Measurements from ENCODE around the gene MST1R. TPM values are rescaled to one million over a fixed set of nuclear protein-coding genes. Genes with fewer than 3 reads are reported as not detected.

MST1R gene
- total RNA-seq, 2 donors from 2014 or later = 6.8 to 11.2 TPM

- H3K4me3 ChIP-seq (ENCODE audit: low read length) = no peak overlapping the region
- H3K27ac Mint-ChIP-seq = no peak overlapping the region
- peaks cover 8% of the 10 kb centered on the region for H3K4me1 Mint-ChIP-seq
- H3K9me3 ChIP-seq (ENCODE audit: control insufficient read depth, low read length) = no peaks in the 10 kb centered on the region
- peaks cover 10% of the 10 kb centered on the region for H3K4me1 ChIP-seq (ENCODE audit: control insufficient read depth, insufficient read depth, low read length)
- no peak overlapping the region for H3K27ac ChIP-seq (ENCODE audit: low read depth, low read length)
- 87 to 90% methylated on average over 4 to 5 of the region's 5 CpGs for WGBS, 2 experiments (ENCODE audit: insufficient coverage in 1 of 2, insufficient read length in 1 of 2)
- no peaks in the 10 kb centered on the region for H3K36me3 ChIP-seq (ENCODE audit: control insufficient read depth, insufficient read depth, low read length)
- H3K4me3 Mint-ChIP-seq = no peak overlapping the region
- H3K27me3 Mint-ChIP-seq (ENCODE audit: insufficient read depth) = peaks cover 13% of the 10 kb centered on the region
- H3K27me3 ChIP-seq (ENCODE audit: control insufficient read depth, insufficient read depth, low read length, poor library complexity, severe bottlenecking) = peaks cover 1% of the 10 kb centered on the region
- no peaks in the 10 kb centered on the region for H3K36me3 Mint-ChIP-seq (ENCODE audit: low read depth)
- H3K9ac ChIP-seq (ENCODE audit: extremely low read depth, low read length, poor library complexity, severe bottlenecking) = no peak overlapping the region
- H3K9me3 Mint-ChIP-seq = no peaks in the 10 kb centered on the region
- TF ChIP-seq CTCF (conservative IDR thresholded peaks at IDR 0.05) = no peak
- DNase-seq = no peak
Measured at GRCh38 chr3:49876567-49876966, 27.1 kb downstream of the MST1R start.

GRCh38 chr3:49873623-49874022 lies 30.1 kb downstream of the MST1R start:
- H3K36me3 ChIP-seq (ENCODE audit: control insufficient read depth, insufficient read depth, low read length) = no peaks in the 10 kb centered on the region
- 89 to 91% methylated on average over 3 to 8 of the region's 8 CpGs for WGBS, 2 experiments (ENCODE audit: insufficient coverage in 1 of 2, insufficient read length in 1 of 2)
- no peaks in the 10 kb centered on the region for H3K4me1 ChIP-seq (ENCODE audit: control insufficient read depth, insufficient read depth, low read length)
- Mint-ChIP-seq H3K9me3 (no peaks in the 10 kb centered on the region), H3K27ac (no peak overlapping the region), H3K36me3 (ENCODE audit: low read depth) (no peaks in the 10 kb centered on the region), H3K4me3 (no peak overlapping the region), H3K27me3 (ENCODE audit: insufficient read depth) (peaks cover 38% of the 10 kb centered on the region), H3K4me1 (no peaks in the 10 kb centered on the region)
- H3K9me3 ChIP-seq (ENCODE audit: control insufficient read depth, low read length) = no peaks in the 10 kb centered on the region
- TF ChIP-seq CTCF (conservative IDR thresholded peaks at IDR 0.05) = no peak
- peaks cover 31% of the 10 kb centered on the region for H3K27me3 ChIP-seq (ENCODE audit: control insufficient read depth, insufficient read depth, low read length, poor library complexity, severe bottlenecking)
- H3K4me3 ChIP-seq (ENCODE audit: low read length) = no peak overlapping the region
- no peak overlapping the region for H3K9ac ChIP-seq (ENCODE audit: extremely low read depth, low read length, poor library complexity, severe bottlenecking)
- no peak overlapping the region for H3K27ac ChIP-seq (ENCODE audit: low read depth, low read length)
- DNase-seq = no peak

- no peak for DNase-seq
- Mint-ChIP-seq H3K27me3 (ENCODE audit: insufficient read depth) (peaks cover 46% of the 10 kb centered on the region), H3K4me3 (no peak overlapping the region), H3K27ac (no peak overlapping the region), H3K4me1 (no peaks in the 10 kb centered on the region), H3K9me3 (no peaks in the 10 kb centered on the region), H3K36me3 (ENCODE audit: low read depth) (no peaks in the 10 kb centered on the region)
- Histone ChIP-seq H3K36me3 (ENCODE audit: control insufficient read depth, insufficient read depth, low read length) (no peaks in the 10 kb centered on the region), H3K27me3 (ENCODE audit: control insufficient read depth, insufficient read depth, low read length, poor library complexity, severe bottlenecking) (peaks cover 39% of the 10 kb centered on the region), H3K9me3 (ENCODE audit: control insufficient read depth, low read length) (no peaks in the 10 kb centered on the region), H3K4me3 (ENCODE audit: low read length) (no peak overlapping the region), H3K27ac (ENCODE audit: low read depth, low read length) (no peak overlapping the region), H3K4me1 (ENCODE audit: control insufficient read depth, insufficient read depth, low read length) (no peaks in the 10 kb centered on the region), H3K9ac (ENCODE audit: extremely low read depth, low read length, poor library complexity, severe bottlenecking) (no peak overlapping the region)
- no peak for TF ChIP-seq CTCF (conservative IDR thresholded peaks at IDR 0.05)
- 85 to 89% methylated on average over 2 to 4 of the region's 4 CpGs for WGBS, 2 experiments (ENCODE audit: insufficient coverage in 1 of 2, insufficient read length in 1 of 2)
Measured at GRCh38 chr3:49872801-49873281, 30.8 kb downstream of the MST1R start.

All from endodermal cell (in vitro differentiated cells).